IMR-90 (cell line): ENCODE data around the gene LGALS9.

Experiments used
- BHLHE40 ChIP-seq: fragments of 150-350 bp; IDR thresholded peaks from 2 replicates; pipeline ENCODE4 v1.6.1; 2016; ENCODE audit warnings: mild to moderate bottlenecking, low read depth, low read length
- CEBPB ChIP-seq: IDR thresholded peaks from 2 replicates; pipeline ENCODE4 v1.6.1; 2012; ENCODE audit warnings: low read depth, low read length, improper control_type of control experiment
- CTCF ChIP-seq: conservative IDR thresholded peaks from 2 replicates; pipeline ENCODE4 v1.5.1; 2012; ENCODE audit warnings: mild to moderate bottlenecking, low read depth, low read length, improper control_type of control experiment
- FOS ChIP-seq: fragments of 150-350 bp; IDR thresholded peaks from 2 replicates; pipeline ENCODE4 v1.6.1; 2016; ENCODE audit warnings: low read depth, low read length
- MAFK ChIP-seq: IDR thresholded peaks from 2 replicates; pipeline ENCODE4 v1.6.1; 2012; ENCODE audit warnings: low read depth, low read length, improper control_type of control experiment
- MXI1 ChIP-seq: IDR thresholded peaks from 2 replicates; pipeline ENCODE4 v1.6.1; 2012; ENCODE audit warnings: low read depth, mild to moderate bottlenecking, low read length, moderate library complexity, borderline replicate concordance
- POLR2A ChIP-seq: IDR thresholded peaks from 2 replicates; pipeline ENCODE4 v1.6.1; 2012; ENCODE audit warnings: mild to moderate bottlenecking, low read depth, low read length
- SMC3 ChIP-seq: fragments of 150-350 bp; IDR thresholded peaks from 2 replicates; pipeline ENCODE4 v1.6.1; 2016; ENCODE audit warnings: low read depth, mild to moderate bottlenecking, antibody characterized with exemption, low read length, moderate library complexity

GRCh38 chr17:27665549-27665948 is 34.6 kb downstream of the LGALS9 start:
- no peak for TF ChIP-seq CTCF
- no peak for TF ChIP-seq MXI1
- no peak for TF ChIP-seq CEBPB
- TF ChIP-seq SMC3: no peak
- no peak for TF ChIP-seq MAFK
- no peak for TF ChIP-seq FOS
- TF ChIP-seq BHLHE40: no peak
- TF ChIP-seq POLR2A: no peak
